HEK293 (cell line): Measurements from ENCODE around the gene PHLDA1.

Experiments
- CTCF ChIA-PET: fragments of 350-600 bp; formaldehyde crosslinking; extraction: SDS; loops from one replicate; lab custom pipeline; 2021; ENCODE audit warnings: antibody characterized with exemption; lab: Yijun Ruan, JAX
- POLR2A ChIA-PET: fragments of 300-600 bp; formaldehyde crosslinking; extraction: SDS; loops from one replicate; lab custom pipeline; 2020; ENCODE audit warnings: antibody characterized with exemption, inconsistent platforms; lab: Yijun Ruan, JAX
- H3K27ac ChIP-seq: fragments of 200-500 bp; sonication (Bioruptor generic); 2 replicates; pipeline ENCODE4 v1.5.1; 2014; ENCODE audit warnings: low read depth, low read length, control low read depth, inconsistent platforms; ENCODE audit errors: extremely low read depth
- H3K36me3 ChIP-seq, 2 experiments: fragments of 200-500 bp in 1 of 2; sonication (Bioruptor generic) in 1 of 2; 1 replicate in 1 of 2; 2 replicates in 1 of 2; pipeline ENCODE4 v1.5.1; 2014 to 2017; ENCODE audit warnings: inconsistent platforms in 2 of 2, low read length in 2 of 2; ENCODE audit not compliant: control insufficient read depth in 2 of 2, insufficient read depth in 1 of 2
- H3K4me1 ChIP-seq: fragments of 200-500 bp; sonication (Bioruptor generic); 2 replicates; pipeline ENCODE4 v1.5.1; 2014; ENCODE audit warnings: mild to moderate bottlenecking, low read length, inconsistent platforms; ENCODE audit not compliant: control insufficient read depth, insufficient read depth
- H3K4me3 ChIP-seq: 2 replicates; pipeline ENCODE4 v1.5.1; 2011; ENCODE audit warnings: low read depth, mild to moderate bottlenecking, control low read depth, low read length, moderate library complexity
- H3K9me3 ChIP-seq: fragments of 200-500 bp; sonication (Bioruptor generic); 2 replicates; pipeline ENCODE4 v1.5.1; 2014; ENCODE audit warnings: low read depth, low read length, inconsistent platforms; ENCODE audit not compliant: control insufficient read depth, insufficient read depth
- GFI1B ChIP-seq: fragments of 450-650 bp; formaldehyde crosslinking; IDR thresholded peaks from 2 replicates; pipeline ENCODE4 v1.5.1; 2016; ENCODE audit warnings: missing biosample characterization, missing genetic modification characterization
- GLIS1 ChIP-seq: fragments of 450-650 bp; formaldehyde crosslinking; IDR thresholded peaks from 2 replicates; pipeline ENCODE4 v1.5.1; 2016; ENCODE audit warnings: missing biosample characterization, missing genetic modification characterization
- GLIS2 ChIP-seq: fragments of 450-650 bp; formaldehyde crosslinking; IDR thresholded peaks from 2 replicates; pipeline ENCODE4 v1.5.1; 2016; ENCODE audit warnings: missing biosample characterization, missing genetic modification characterization
- HOXD13 ChIP-seq: sonication (generic); formaldehyde crosslinking; IDR thresholded peaks from 2 replicates; pipeline ENCODE4 v1.8.0; 2022; ENCODE audit warnings: missing genetic modification reagents, borderline replicate concordance
- KLF10 ChIP-seq: fragments of 450-650 bp; IDR thresholded peaks from 2 replicates; pipeline ENCODE4 v1.5.1; 2018; ENCODE audit warnings: missing biosample characterization, mild to moderate bottlenecking, missing genetic modification characterization
- SCRT2 ChIP-seq: fragments of 450-650 bp; formaldehyde crosslinking; IDR thresholded peaks from 2 replicates; pipeline ENCODE4 v1.5.1; 2016; ENCODE audit warnings: missing biosample characterization, missing genetic modification characterization
- TCF7L2 ChIP-seq: IDR thresholded peaks from 2 replicates; pipeline ENCODE4 v1.6.1; 2011; ENCODE audit warnings: low read depth, mild to moderate bottlenecking, inconsistent platforms, low read length, moderate library complexity, borderline replicate concordance
- TRIM28 ChIP-seq: IDR thresholded peaks from 2 replicates; pipeline ENCODE4 v1.6.1; 2011; ENCODE audit warnings: low read length, control low read depth, borderline replicate concordance
- ZIC2 ChIP-seq: fragments of 450-650 bp; formaldehyde crosslinking; IDR thresholded peaks from 2 replicates; pipeline ENCODE4 v1.5.1; 2016; ENCODE audit warnings: missing biosample characterization, missing genetic modification characterization
- ZNF121 ChIP-seq: fragments of 450-650 bp; formaldehyde crosslinking; IDR thresholded peaks from 2 replicates; pipeline ENCODE4 v1.5.1; 2016; ENCODE audit warnings: missing biosample characterization, missing genetic modification characterization
- ZNF132 ChIP-seq: fragments of 450-650 bp; formaldehyde crosslinking; IDR thresholded peaks from 2 replicates; pipeline ENCODE4 v1.5.1; 2017; ENCODE audit warnings: missing biosample characterization, missing genetic modification characterization, borderline replicate concordance
- ZNF16 ChIP-seq: fragments of 450-650 bp; formaldehyde crosslinking; IDR thresholded peaks from 2 replicates; pipeline ENCODE4 v1.5.1; 2016; ENCODE audit warnings: low read depth, missing biosample characterization, missing genetic modification characterization
- ZNF274 ChIP-seq, 2 experiments: fragments of 200-500 bp in 1 of 2; fragments of 450-650 bp in 1 of 2; sonication (Bioruptor generic) in 1 of 2; formaldehyde crosslinking in 1 of 2; IDR thresholded peaks; 2 replicates each; pipeline versions ENCODE4 v1.5.1 to v1.6.1; 2014 to 2016; ENCODE audit warnings: borderline replicate concordance in 1 of 2, inconsistent platforms in 1 of 2, low read length in 1 of 2, missing biosample characterization in 1 of 2, missing genetic modification characterization in 1 of 2
- ZNF335 ChIP-seq: fragments of 450-650 bp; formaldehyde crosslinking; conservative IDR thresholded peaks from 2 replicates; pipeline ENCODE4 v1.5.1; 2016; ENCODE audit warnings: missing biosample characterization, missing genetic modification characterization
- ZNF433 ChIP-seq: fragments of 450-650 bp; formaldehyde crosslinking; IDR thresholded peaks from 2 replicates; pipeline ENCODE4 v1.5.1; 2016; ENCODE audit warnings: missing biosample characterization, missing genetic modification characterization, low read depth
- ZNF623 ChIP-seq: fragments of 450-650 bp; formaldehyde crosslinking; IDR thresholded peaks from 2 replicates; pipeline ENCODE4 v1.5.1; 2016; ENCODE audit warnings: missing biosample characterization, missing genetic modification characterization
- TF ChIP-seq, protein P1 (sequence below): fragments of 450-650 bp; formaldehyde crosslinking; conservative IDR thresholded peaks from 2 replicates; pipeline ENCODE4 v1.5.1; 2016; ENCODE audit warnings: low read depth, missing biosample characterization, missing genetic modification characterization
- TF ChIP-seq, protein P2 (sequence below): fragments of 450-650 bp; formaldehyde crosslinking; IDR thresholded peaks from 2 replicates; pipeline ENCODE4 v1.5.1; 2017; ENCODE audit warnings: missing biosample characterization, missing genetic modification characterization
- TF ChIP-seq, protein P3 (sequence below): fragments of 450-650 bp; formaldehyde crosslinking; IDR thresholded peaks from 2 replicates; pipeline ENCODE4 v1.5.1; 2017; ENCODE audit warnings: missing biosample characterization, mild to moderate bottlenecking, missing genetic modification characterization, moderate library complexity
- TF ChIP-seq, protein P4 (sequence below): fragments of 450-650 bp; formaldehyde crosslinking; IDR thresholded peaks from 2 replicates; pipeline ENCODE4 v1.5.1; 2016; ENCODE audit warnings: missing biosample characterization, missing genetic modification characterization

The PHLDA1 gene

DNA sequence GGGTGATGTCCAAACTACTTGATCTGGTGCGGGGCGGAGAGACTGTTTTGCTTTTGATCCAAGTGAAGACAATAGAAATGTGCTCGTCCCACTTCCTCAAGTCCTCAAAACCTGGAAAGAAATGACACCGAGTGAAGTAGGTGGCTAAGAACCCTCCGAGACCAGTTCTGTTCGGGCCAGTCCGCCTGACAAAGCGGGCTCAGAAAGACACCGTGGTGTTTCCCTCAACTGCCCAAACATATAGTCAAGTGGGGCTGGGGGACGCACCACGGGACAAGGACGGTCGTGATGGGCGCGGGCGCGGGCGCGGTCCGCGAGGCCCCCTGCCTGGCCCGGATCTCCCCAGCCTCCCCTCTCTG, 1.6 kb downstream of the PHLDA1 start:
- Histone ChIP-seq H3K9me3 (no peaks in the 10 kb centered on the region), H3K4me3 (peak overlapping the region; percentile 77), H3K27ac (peak overlapping the region; percentile 76; the same call in 1 of the 2 replicates), H3K36me3 (no peaks in the 10 kb centered on the region), H3K4me1 (no peaks in the 10 kb centered on the region; the same call in 1 of the 2 replicates)
- ChIA-PET POLR2A (interaction anchor here (0.6 to 1.1 kb wide), 2 partner anchors 250 to 502 kb away, joined by 4 to 5 read pairs; no protein-coding TSS in a partner anchor), CTCF (interaction anchor here (0.9 to 5.0 kb wide), 6 partner anchors 9 to 503 kb away, joined by 3 to 43 read pairs (median 4); no protein-coding TSS in a partner anchor)
- TF ChIP-seq KLF10 (tag by site-specific recombination): no peak
- no peak for TF ChIP-seq HOXD13 (CRISPR knock-in tag)
- no peak for TF ChIP-seq ZNF16 (tag by site-specific recombination)
- TF ChIP-seq GFI1B (tag by site-specific recombination): no peak
- 0 out of 2 replicates have a peak, but pooled peaks have one; percentile 35 for TF ChIP-seq GLIS1
- TF ChIP-seq, protein P1, sequence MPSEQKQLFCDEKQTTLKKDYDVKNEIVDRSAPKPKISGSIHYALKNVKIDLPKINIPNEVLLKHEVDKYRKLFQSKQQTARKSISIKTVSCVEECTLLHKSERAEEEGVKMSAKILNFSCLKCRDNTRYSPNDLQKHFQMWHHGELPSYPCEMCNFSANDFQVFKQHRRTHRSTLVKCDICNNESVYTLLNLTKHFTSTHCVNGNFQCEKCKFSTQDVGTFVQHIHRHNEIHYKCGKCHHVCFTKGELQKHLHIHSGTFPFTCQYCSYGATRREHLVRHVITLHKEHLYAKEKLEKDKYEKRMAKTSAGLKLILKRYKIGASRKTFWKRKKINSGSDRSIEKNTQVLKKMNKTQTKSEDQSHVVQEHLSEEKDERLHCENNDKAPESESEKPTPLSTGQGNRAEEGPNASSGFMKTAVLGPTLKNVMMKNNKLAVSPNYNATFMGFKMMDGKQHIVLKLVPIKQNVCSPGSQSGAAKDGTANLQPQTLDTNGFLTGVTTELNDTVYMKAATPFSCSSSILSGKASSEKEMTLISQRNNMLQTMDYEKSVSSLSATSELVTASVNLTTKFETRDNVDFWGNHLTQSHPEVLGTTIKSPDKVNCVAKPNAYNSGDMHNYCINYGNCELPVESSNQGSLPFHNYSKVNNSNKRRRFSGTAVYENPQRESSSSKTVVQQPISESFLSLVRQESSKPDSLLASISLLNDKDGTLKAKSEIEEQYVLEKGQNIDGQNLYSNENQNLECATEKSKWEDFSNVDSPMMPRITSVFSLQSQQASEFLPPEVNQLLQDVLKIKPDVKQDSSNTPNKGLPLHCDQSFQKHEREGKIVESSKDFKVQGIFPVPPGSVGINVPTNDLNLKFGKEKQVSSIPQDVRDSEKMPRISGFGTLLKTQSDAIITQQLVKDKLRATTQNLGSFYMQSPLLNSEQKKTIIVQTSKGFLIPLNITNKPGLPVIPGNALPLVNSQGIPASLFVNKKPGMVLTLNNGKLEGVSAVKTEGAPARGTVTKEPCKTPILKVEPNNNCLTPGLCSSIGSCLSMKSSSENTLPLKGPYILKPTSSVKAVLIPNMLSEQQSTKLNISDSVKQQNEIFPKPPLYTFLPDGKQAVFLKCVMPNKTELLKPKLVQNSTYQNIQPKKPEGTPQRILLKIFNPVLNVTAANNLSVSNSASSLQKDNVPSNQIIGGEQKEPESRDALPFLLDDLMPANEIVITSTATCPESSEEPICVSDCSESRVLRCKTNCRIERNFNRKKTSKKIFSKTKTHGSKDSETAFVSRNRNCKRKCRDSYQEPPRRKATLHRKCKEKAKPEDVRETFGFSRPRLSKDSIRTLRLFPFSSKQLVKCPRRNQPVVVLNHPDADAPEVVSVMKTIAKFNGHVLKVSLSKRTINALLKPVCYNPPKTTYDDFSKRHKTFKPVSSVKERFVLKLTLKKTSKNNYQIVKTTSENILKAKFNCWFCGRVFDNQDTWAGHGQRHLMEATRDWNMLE (tag by site-specific recombination): no peak
- 0 out of 2 replicates have a peak, but pooled peaks have one; percentile 44 for TF ChIP-seq GLIS2 (tag by site-specific recombination)
- TF ChIP-seq, protein P2, sequence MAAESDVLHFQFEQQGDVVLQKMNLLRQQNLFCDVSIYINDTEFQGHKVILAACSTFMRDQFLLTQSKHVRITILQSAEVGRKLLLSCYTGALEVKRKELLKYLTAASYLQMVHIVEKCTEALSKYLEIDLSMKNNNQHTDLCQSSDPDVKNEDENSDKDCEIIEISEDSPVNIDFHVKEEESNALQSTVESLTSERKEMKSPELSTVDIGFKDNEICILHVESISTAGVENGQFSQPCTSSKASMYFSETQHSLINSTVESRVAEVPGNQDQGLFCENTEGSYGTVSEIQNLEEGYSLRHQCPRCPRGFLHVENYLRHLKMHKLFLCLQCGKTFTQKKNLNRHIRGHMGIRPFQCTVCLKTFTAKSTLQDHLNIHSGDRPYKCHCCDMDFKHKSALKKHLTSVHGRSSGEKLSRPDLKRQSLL (tag by site-specific recombination): no peak
- peak; percentile 94 for TF ChIP-seq ZNF335 (tag by site-specific recombination)
- no peak for TF ChIP-seq TCF7L2
- TF ChIP-seq ZNF433 (tag by site-specific recombination): no peak
- no peak for TF ChIP-seq ZNF132 (tag by site-specific recombination)
- TF ChIP-seq ZIC2 (tag by site-specific recombination): no peak
- TF ChIP-seq, protein P3, sequence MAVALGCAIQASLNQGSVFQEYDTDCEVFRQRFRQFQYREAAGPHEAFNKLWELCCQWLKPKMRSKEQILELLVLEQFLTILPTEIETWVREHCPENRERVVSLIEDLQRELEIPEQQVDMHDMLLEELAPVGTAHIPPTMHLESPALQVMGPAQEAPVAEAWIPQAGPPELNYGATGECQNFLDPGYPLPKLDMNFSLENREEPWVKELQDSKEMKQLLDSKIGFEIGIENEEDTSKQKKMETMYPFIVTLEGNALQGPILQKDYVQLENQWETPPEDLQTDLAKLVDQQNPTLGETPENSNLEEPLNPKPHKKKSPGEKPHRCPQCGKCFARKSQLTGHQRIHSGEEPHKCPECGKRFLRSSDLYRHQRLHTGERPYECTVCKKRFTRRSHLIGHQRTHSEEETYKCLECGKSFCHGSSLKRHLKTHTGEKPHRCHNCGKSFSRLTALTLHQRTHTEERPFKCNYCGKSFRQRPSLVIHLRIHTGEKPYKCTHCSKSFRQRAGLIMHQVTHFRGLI (tag by site-specific recombination): peak; percentile 56; the same call in 1 of the 2 replicates
- TF ChIP-seq ZNF121: no peak
- TF ChIP-seq ZNF623 (tag by site-specific recombination): no peak

DNA sequence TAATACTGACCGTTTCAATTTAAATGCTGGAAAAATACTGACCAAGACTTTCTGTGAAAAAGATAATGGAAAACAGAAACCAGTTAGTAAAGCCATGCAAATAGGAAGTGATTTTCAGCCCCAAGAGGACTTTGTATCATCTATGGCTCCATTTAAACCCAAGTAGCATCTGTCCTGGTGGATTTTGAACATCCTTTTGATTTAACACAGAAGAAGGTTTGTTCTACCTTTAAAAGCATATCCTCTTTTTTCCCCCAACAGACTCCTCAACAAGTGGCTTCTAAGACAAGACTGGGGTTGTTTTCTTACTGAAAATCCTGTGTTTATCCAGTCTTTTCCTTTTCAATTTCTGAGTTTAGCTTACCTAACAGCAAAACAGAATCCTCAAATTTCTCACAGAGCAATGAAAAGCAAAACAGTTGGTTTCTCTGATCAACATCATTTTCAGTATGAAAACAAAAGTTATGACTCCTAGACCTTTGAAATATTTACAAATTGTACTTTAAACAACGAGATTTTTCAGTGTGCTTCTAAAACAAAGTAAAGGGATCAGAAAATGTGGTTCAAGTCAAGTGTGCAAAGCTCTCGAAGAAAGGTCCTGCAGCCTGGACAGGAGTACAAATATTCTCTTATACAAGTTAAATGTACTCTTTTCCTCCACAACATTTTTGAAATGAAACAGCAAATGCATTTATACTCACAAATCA, 2.9 kb downstream of the PHLDA1 start:
- H3K27ac ChIP-seq: no peak overlapping the region
- CTCF ChIA-PET: interaction anchor here (0.6 to 5.0 kb wide), 4 partner anchors 15 to 502 kb away, joined by 3 to 43 read pairs (median 4); no protein-coding TSS in a partner anchor
- no peaks in the 10 kb centered on the region for H3K9me3 ChIP-seq
- POLR2A ChIA-PET: no interaction called here
- TF ChIP-seq TRIM28 (no peak), ZNF274 (IDR thresholded peaks at IDR 0.05; ENCODE audit: low read length) (no peak), ZNF274 (tag by site-specific recombination; IDR thresholded peaks at IDR 0.05; ENCODE audit: borderline replicate concordance) (no peak), SCRT2 (tag by site-specific recombination) (0 out of 2 replicates have a peak, but pooled peaks have one; percentile 25)
- TF ChIP-seq, protein P4, sequence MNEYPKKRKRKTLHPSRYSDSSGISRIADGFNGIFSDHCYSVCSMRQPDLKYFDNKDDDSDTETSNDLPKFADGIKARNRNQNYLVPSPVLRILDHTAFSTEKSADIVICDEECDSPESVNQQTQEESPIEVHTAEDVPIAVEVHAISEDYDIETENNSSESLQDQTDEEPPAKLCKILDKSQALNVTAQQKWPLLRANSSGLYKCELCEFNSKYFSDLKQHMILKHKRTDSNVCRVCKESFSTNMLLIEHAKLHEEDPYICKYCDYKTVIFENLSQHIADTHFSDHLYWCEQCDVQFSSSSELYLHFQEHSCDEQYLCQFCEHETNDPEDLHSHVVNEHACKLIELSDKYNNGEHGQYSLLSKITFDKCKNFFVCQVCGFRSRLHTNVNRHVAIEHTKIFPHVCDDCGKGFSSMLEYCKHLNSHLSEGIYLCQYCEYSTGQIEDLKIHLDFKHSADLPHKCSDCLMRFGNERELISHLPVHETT: no peak
- H3K4me1 ChIP-seq: no peaks in the 10 kb centered on the region; the same call in 1 of the 2 replicates
- H3K36me3 ChIP-seq: no peaks in the 10 kb centered on the region
- H3K4me3 ChIP-seq: no peak overlapping the region; the same call in 1 of the 2 replicates
